Lower lobe of right lung (tissue), 2 donors: ENCODE data around the gene PCNX1. TPM values are rescaled to one million over a fixed set of nuclear protein-coding genes. Genes with fewer than 3 reads are reported as not detected.
A peak's percentile ranks its signal among the peaks of the same experiment; 100 is the strongest.

Experiments used
- ATAC-seq, 2 donors: fragments of 200-7000 bp; cut with Tn5 transposase; one replicate each; pipeline ENCODE4 v1.9.1; 2020 to 2022; ENCODE audit warnings: mild to moderate bottlenecking in 2 of 2, moderate library complexity in 2 of 2
- DNase-seq: peaks from one replicate; pipeline ENCODE4 v3.0.0-alpha.2; 2020
- H3K27ac ChIP-seq: fragments of 200-600 bp; one replicate; pipeline ENCODE4 v1.8.0; 2022
- H3K27me3 ChIP-seq: fragments of 200-600 bp; one replicate; pipeline ENCODE4 v1.8.0; 2022; ENCODE audit warnings: low read depth
- H3K36me3 ChIP-seq: fragments of 200-600 bp; one replicate; pipeline ENCODE4 v1.8.0; 2022; ENCODE audit warnings: mild to moderate bottlenecking
- H3K4me1 ChIP-seq: fragments of 200-600 bp; one replicate; pipeline ENCODE4 v1.8.0; 2022
- H3K4me3 ChIP-seq: fragments of 200-600 bp; one replicate; pipeline ENCODE4 v1.8.0; 2022; ENCODE audit warnings: mild to moderate bottlenecking
- H3K9me3 ChIP-seq: fragments of 200-600 bp; one replicate; pipeline ENCODE4 v1.8.0; 2022
- CTCF ChIP-seq: fragments of 200-600 bp; IDR thresholded peaks from one replicate; pipeline ENCODE4 v1.8.0; 2022; ENCODE audit warnings: antibody characterized with exemption, mild to moderate bottlenecking
- intact Hi-C: fragments of 100-400 bp; cut with DNase I; formaldehyde crosslinking; loops from one replicate; pipeline ENCODE4 v1.11.0; 2022
- total RNA-seq: library from RNA; stranded (reverse); fragmentation: NEBNext Ultra II Directional; extraction: Animal tissue kit (Norgen Biotek cat#: 25700); gene quantifications from one replicate; pipeline ENCODE4 v1.2.1, GENCODE V29; 2021
- donor health status: DM: no; HTN: yes; CAD: no; lungs with severe emphysema.

The PCNX1 gene
- total RNA-seq, 1 donor from 2014 or later: 49.9 TPM

GRCh38 chr14:71137536-71138447 is 230.5 kb downstream of the PCNX1 start:
- Histone ChIP-seq H3K36me3 (no peaks in the 10 kb centered on the region), H3K4me1 (peaks cover 5% of the 10 kb centered on the region), H3K27me3 (no peaks in the 10 kb centered on the region), H3K9me3 (no peaks in the 10 kb centered on the region), H3K27ac (no peak overlapping the region), H3K4me3 (no peak overlapping the region)
- intact Hi-C loops: loop anchor here (10.0 kb wide), 1 partner anchor 617 kb away; no protein-coding TSS in a partner anchor
- ATAC-seq: no peak
- no peak for DNase-seq
- no peak for TF ChIP-seq CTCF

- Histone ChIP-seq H3K9me3 (no peaks in the 10 kb centered on the region), H3K27me3 (no peaks in the 10 kb centered on the region), H3K36me3 (no peaks in the 10 kb centered on the region), H3K4me3 (no peak overlapping the region), H3K27ac (no peak overlapping the region), H3K4me1 (peaks cover 5% of the 10 kb centered on the region)
- intact Hi-C loops: loop anchor here (10.0 kb wide), 1 partner anchor 616 kb away; no protein-coding TSS in a partner anchor
- DNase-seq: peak; percentile 65
- ATAC-seq: peak; percentile 68 to 84
- TF ChIP-seq CTCF: peak; percentile 93
Measured at GRCh38 chr14:71138448-71139293, 231.4 kb downstream of the PCNX1 start.

GRCh38 chr14:71139294-71139946 is 232.2 kb downstream of the PCNX1 start:
- Histone ChIP-seq H3K9me3 (no peaks in the 10 kb centered on the region), H3K27me3 (no peaks in the 10 kb centered on the region), H3K4me1 (peaks cover 5% of the 10 kb centered on the region), H3K36me3 (no peaks in the 10 kb centered on the region), H3K27ac (no peak overlapping the region), H3K4me3 (no peak overlapping the region)
- intact Hi-C loops: loop anchor here (10.0 kb wide), 1 partner anchor 615 kb away; no protein-coding TSS in a partner anchor
- peak; percentile 8 for TF ChIP-seq CTCF
- DNase-seq (no peak), ATAC-seq (no peak)

GRCh38 chr14:71140157-71140556 is 232.9 kb downstream of the PCNX1 start:
- DNase-seq: no peak
- H3K27ac ChIP-seq: no peak overlapping the region
- intact Hi-C loops: no loop called here
- H3K9me3 ChIP-seq: no peaks in the 10 kb centered on the region
- no peak overlapping the region for H3K4me3 ChIP-seq
- no peak for TF ChIP-seq CTCF
- ATAC-seq: no peak
- peaks cover 5% of the 10 kb centered on the region for H3K4me1 ChIP-seq
- H3K36me3 ChIP-seq: no peaks in the 10 kb centered on the region
- no peaks in the 10 kb centered on the region for H3K27me3 ChIP-seq
